Measurements from ENCODE around the gene MED27.

MED27 gene

DNA sequence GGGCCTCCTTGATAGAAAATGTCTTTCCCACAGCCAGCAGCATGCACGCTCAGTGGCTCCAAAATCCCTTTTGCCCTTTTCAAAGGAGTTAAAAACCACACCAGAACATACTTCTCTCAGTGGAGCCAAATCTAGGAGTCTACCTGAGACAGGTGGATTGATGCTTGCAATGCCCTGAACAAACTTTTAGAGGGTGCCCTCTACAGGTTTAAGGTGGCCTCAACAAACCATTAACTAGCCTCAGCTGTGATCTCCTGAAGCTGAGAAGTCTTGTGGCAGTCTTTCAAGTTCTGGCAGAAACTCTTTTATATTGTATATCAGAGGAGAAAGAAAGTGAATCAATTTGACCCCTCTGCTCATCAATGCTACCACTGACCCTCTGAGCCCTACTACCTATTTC lies 125.4 kb downstream of the MED27 start:
- no peaks in the 10 kb centered on the region for H3K4me1 ChIP-seq (ENCODE audit: control insufficient read depth, insufficient read depth, low read length)
- H3K27ac ChIP-seq (ENCODE audit: extremely low read depth, low read depth, low read length): no peak overlapping the region
- H3K4me3 ChIP-seq (ENCODE audit: low read depth, low read length): no peak overlapping the region
- ChIA-PET CTCF (interaction anchor here (0.6 to 1.6 kb wide), 11 partner anchors 9 to 312 kb away, joined by 3 to 5 read pairs (median 3); no protein-coding TSS in a partner anchor), POLR2A (interaction anchor here (0.6 kb wide), 1 partner anchor 117 kb away, joined by 3 read pairs; no protein-coding TSS in a partner anchor)
- TF ChIP-seq ZNF654 (tag by site-specific recombination; IDR thresholded peaks at IDR 0.05; ENCODE audit: low read depth) (peak; percentile 32), ZNF670 (tag by site-specific recombination; IDR thresholded peaks at IDR 0.05; ENCODE audit: low read depth) (no peak)
- H3K9me3 ChIP-seq (ENCODE audit: control insufficient read depth, insufficient read depth, low read depth, low read length): no peaks in the 10 kb centered on the region
- no peaks in the 10 kb centered on the region for H3K36me3 ChIP-seq (ENCODE audit: control insufficient read depth in 2 of 2, insufficient read depth in 1 of 2, low read length in 2 of 2)

DNA sequence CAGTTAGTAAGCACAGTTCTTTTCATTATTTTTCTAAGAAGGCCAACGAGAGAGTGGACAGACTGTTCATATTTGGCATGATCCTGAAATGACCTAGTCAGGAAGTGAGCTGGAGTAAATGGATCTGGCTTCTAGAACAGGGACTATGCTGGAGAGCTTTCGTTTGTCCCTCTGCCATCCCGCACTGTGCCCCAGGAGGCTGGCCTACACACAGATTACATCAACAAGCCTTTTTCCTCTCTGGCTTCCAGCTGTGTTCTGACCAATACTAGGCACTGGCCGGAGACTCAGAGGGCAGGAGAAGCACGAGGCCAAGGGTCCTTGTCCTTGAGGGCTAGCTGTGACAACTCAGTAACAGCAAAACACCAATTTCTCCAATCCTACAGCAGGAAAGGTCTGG lies 127.8 kb downstream of the MED27 start:
- H3K9me3 ChIP-seq (ENCODE audit: control insufficient read depth, insufficient read depth, low read depth, low read length): no peaks in the 10 kb centered on the region
- no peak overlapping the region for H3K4me3 ChIP-seq (ENCODE audit: low read depth, low read length)
- POLR2A ChIA-PET: no interaction called here
- H3K36me3 ChIP-seq (ENCODE audit: control insufficient read depth in 2 of 2, insufficient read depth in 1 of 2, low read length in 2 of 2): no peaks in the 10 kb centered on the region
- CTCF ChIA-PET: interaction anchor here (0.7 to 1.2 kb wide), 5 partner anchors 9 to 317 kb away, joined by 3 to 9 read pairs (median 3); no protein-coding TSS in a partner anchor
- H3K4me1 ChIP-seq (ENCODE audit: control insufficient read depth, insufficient read depth, low read length): no peaks in the 10 kb centered on the region
- TF ChIP-seq ZNF76 (tag by site-specific recombination; IDR thresholded peaks at IDR 0.05; ENCODE audit: borderline replicate concordance, low read depth): no peak
- TF ChIP-seq GLIS1 (tag by site-specific recombination; IDR thresholded peaks at IDR 0.05): no peak
- no peak for TF ChIP-seq SP2 (tag by site-specific recombination; IDR thresholded peaks at IDR 0.05)
- TF ChIP-seq HOXD13 (CRISPR knock-in tag; IDR thresholded peaks at IDR 0.05; ENCODE audit: borderline replicate concordance): no peak
- TF ChIP-seq ZNF214 (tag by site-specific recombination; IDR thresholded peaks at IDR 0.05; ENCODE audit: borderline replicate concordance): no peak
- no peak for TF ChIP-seq ZNF266 (tag by site-specific recombination; IDR thresholded peaks at IDR 0.05; ENCODE audit: low read depth)
- no peak for TF ChIP-seq ZNF2 (tag by site-specific recombination; IDR thresholded peaks at IDR 0.05)
- TF ChIP-seq OSR2 (tag by site-specific recombination; IDR thresholded peaks at IDR 0.05): no peak
- no peak for TF ChIP-seq ZNF140 (tag by site-specific recombination; IDR thresholded peaks at IDR 0.05)
- TF ChIP-seq ZNF16 (tag by site-specific recombination; IDR thresholded peaks at IDR 0.05; ENCODE audit: low read depth): no peak
- TF ChIP-seq, protein P1, sequence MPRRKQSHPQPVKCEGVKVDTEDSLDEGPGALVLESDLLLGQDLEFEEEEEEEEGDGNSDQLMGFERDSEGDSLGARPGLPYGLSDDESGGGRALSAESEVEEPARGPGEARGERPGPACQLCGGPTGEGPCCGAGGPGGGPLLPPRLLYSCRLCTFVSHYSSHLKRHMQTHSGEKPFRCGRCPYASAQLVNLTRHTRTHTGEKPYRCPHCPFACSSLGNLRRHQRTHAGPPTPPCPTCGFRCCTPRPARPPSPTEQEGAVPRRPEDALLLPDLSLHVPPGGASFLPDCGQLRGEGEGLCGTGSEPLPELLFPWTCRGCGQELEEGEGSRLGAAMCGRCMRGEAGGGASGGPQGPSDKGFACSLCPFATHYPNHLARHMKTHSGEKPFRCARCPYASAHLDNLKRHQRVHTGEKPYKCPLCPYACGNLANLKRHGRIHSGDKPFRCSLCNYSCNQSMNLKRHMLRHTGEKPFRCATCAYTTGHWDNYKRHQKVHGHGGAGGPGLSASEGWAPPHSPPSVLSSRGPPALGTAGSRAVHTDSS (tag by site-specific recombination; IDR thresholded peaks at IDR 0.05): no peak
- TF ChIP-seq, protein P2, sequence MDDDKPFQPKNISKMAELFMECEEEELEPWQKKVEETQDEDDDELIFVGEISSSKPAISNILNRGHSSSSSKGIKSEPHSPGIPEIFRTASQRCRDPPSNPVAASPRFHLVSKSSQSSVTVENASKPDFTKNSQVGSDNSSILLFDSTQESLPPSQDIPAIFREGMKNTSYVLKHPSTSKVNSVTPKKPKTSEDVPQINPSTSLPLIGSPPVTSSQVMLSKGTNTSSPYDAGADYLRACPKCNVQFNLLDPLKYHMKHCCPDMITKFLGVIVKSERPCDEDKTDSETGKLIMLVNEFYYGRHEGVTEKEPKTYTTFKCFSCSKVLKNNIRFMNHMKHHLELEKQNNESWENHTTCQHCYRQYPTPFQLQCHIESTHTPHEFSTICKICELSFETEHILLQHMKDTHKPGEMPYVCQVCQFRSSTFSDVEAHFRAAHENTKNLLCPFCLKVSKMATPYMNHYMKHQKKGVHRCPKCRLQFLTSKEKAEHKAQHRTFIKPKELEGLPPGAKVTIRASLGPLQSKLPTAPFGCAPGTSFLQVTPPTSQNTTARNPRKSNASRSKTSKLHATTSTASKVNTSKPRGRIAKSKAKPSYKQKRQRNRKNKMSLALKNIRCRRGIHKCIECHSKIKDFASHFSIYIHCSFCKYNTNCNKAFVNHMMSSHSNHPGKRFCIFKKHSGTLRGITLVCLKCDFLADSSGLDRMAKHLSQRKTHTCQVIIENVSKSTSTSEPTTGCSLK (tag by site-specific recombination; IDR thresholded peaks at IDR 0.05): no peak
- TF ChIP-seq KLF9 (tag by site-specific recombination; IDR thresholded peaks at IDR 0.05; ENCODE audit: low read depth): no peak
- TF ChIP-seq ZXDB (tag by site-specific recombination; IDR thresholded peaks at IDR 0.05): no peak
- no peak for TF ChIP-seq OVOL3 (tag by site-specific recombination; IDR thresholded peaks at IDR 0.05)
- TF ChIP-seq, protein P3, sequence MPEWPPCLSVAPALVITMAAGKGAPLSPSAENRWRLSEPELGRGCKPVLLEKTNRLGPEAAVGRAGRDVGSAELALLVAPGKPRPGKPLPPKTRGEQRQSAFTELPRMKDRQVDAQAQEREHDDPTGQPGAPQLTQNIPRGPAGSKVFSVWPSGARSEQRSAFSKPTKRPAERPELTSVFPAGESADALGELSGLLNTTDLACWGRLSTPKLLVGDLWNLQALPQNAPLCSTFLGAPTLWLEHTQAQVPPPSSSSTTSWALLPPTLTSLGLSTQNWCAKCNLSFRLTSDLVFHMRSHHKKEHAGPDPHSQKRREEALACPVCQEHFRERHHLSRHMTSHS (tag by site-specific recombination; IDR thresholded peaks at IDR 0.05): no peak
- no peak for TF ChIP-seq ZNF670 (tag by site-specific recombination; IDR thresholded peaks at IDR 0.05; ENCODE audit: low read depth)
- H3K27ac ChIP-seq (ENCODE audit: extremely low read depth, low read depth, low read length): no peak overlapping the region

DNA sequence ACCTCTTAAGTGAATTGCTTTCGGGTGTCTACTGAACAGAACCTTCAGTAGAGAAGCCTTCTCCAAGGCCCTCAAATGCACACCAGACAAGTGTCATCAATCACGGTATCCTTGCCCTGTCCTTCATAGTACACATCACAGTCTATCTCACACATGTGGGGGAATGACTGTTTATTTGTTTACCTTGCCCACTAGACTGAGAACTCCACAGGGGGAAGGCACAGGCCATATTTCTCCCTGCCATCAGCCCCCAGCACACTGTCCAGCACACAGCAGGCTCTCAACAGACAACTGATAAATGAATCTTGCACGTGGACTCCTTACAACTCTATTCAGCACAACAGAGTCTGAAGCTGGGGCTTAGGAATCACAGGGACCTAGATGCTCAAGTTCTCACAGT lies 128.5 kb downstream of the MED27 start:
- TF ChIP-seq ZNF239 (tag by site-specific recombination; IDR thresholded peaks at IDR 0.05) (no peak), ZIC2 (tag by site-specific recombination; IDR thresholded peaks at IDR 0.05) (peak; percentile 93)
- TF ChIP-seq, protein P4, sequence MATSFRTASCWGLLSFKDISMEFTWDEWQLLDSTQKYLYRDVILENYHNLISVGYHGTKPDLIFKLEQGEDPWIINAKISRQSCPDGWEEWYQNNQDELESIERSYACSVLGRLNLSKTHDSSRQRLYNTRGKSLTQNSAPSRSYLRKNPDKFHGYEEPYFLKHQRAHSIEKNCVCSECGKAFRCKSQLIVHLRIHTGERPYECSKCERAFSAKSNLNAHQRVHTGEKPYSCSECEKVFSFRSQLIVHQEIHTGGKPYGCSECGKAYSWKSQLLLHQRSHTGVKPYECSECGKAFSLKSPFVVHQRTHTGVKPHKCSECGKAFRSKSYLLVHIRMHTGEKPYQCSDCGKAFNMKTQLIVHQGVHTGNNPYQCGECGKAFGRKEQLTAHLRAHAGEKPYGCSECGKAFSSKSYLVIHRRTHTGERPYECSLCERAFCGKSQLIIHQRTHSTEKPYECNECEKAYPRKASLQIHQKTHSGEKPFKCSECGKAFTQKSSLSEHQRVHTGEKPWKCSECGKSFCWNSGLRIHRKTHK (tag by site-specific recombination; IDR thresholded peaks at IDR 0.05): peak; percentile 65
- CTCF ChIA-PET: interaction anchor here (1.0 to 1.2 kb wide), 3 partner anchors 10 to 318 kb away, joined by 3 to 9 read pairs (median 4); no protein-coding TSS in a partner anchor
- H3K27ac ChIP-seq (ENCODE audit: extremely low read depth, low read depth, low read length): no peak overlapping the region
- H3K4me1 ChIP-seq (ENCODE audit: control insufficient read depth, insufficient read depth, low read length): no peaks in the 10 kb centered on the region
- H3K9me3 ChIP-seq (ENCODE audit: control insufficient read depth, insufficient read depth, low read depth, low read length): no peaks in the 10 kb centered on the region
- H3K36me3 ChIP-seq (ENCODE audit: control insufficient read depth in 2 of 2, insufficient read depth in 1 of 2, low read length in 2 of 2): no peaks in the 10 kb centered on the region
- POLR2A ChIA-PET: no interaction called here
- H3K4me3 ChIP-seq (ENCODE audit: low read depth, low read length): no peak overlapping the region

Data from HEK293 (cell line).